Gastrocnemius medialis (tissue), 4 donors: ENCODE results near the gene FAM117A.

Experiments
- CTCF ChIP-seq, 5 experiments: fragments of 450-650 bp in 3 of 5; fragments of 200-600 bp in 2 of 5; sonication (generic) in 2 of 5; IDR thresholded peaks in 4 of 5; conservative IDR thresholded peaks in 1 of 5; 1 replicate in 4 of 5; 2 replicates in 1 of 5; pipeline ENCODE4 v1.5.1; 2016 to 2019; ENCODE audit warnings: antibody characterized with exemption in 5 of 5, mild to moderate bottlenecking in 3 of 5, moderate library complexity in 3 of 5
- POLR2A ChIP-seq, 2 donors: fragments of 450-650 bp; IDR thresholded peaks; one replicate each; pipeline ENCODE4 v1.6.1; 2017; ENCODE audit warnings: antibody characterized with exemption in 2 of 2, mild to moderate bottlenecking in 2 of 2, moderate library complexity in 2 of 2

GRCh38 chr17:49776551-49777300 lies 12.8 kb upstream of the FAM117A start:
- TF ChIP-seq POLR2A (IDR thresholded peaks at IDR 0.05) (no peak), CTCF (IDR thresholded peaks at IDR 0.05 in 4 of 5, conservative IDR thresholded peaks at IDR 0.05 in 1 of 5) (no peak)
